ENCODE results near the gene KIF21B.

KIF21B gene

DNA sequence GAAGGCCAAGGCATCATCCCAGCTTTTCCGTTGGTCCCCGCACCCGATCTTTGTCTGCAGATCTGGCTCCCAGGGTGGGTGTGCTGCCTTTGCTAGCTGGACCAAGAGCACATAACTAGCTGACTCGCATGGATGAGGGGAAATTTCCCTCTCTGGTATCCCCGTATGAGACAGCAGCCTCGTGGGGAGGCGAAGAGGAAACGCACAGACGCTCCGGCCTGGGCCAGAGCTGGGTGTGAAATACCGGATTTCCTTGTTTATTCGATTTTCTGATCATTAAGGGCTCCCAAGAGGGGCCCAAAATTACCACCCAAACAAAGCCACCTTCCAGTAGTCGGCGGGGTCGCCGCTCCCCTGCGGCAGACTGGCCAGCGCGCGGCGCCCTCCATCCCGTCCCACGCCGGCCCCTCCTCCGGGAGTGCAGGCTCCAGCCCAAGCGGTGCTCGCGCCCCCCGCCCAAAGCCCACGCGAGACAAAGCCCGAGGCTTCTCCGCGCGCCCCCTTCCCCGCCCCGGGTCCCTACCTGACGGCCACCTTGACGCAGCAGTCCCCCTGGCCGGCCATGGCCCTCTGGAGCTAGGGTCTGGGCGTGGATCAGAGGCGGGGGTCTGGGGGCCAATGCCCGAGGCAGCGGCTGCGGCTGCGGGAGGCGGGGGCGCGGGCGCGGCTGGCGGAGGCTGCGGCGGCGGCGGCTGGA lies 546 bp downstream of the KIF21B start:
- Histone ChIP-seq H3K4me3 (IDR thresholded peaks at IDR 0.05; ENCODE audit: insufficient read depth, low read depth, low read length) (peak overlapping the region; percentile 99), H3K79me2 (ENCODE audit: insufficient read depth, low read depth) (peaks cover 48% of the 10 kb centered on the region), H3K4me2 (peak overlapping the region; percentile 88), H3K9ac (peak overlapping the region; percentile 71), H3K36me3 (ENCODE audit: insufficient read depth) (no peaks in the 10 kb centered on the region), H3K4me1 (ENCODE audit: low read depth, poor library complexity, severe bottlenecking) (peaks cover 78% of the 10 kb centered on the region), H3K27me3 (ENCODE audit: insufficient read depth, low read depth) (no peaks in the 10 kb centered on the region), H2AFZ (ENCODE audit: low read depth) (peak overlapping the region; percentile 55), H3K27ac (peak overlapping the region; percentile 85), H4K20me1 (ENCODE audit: insufficient read depth) (no peaks in the 10 kb centered on the region)
- TF ChIP-seq, protein P1, sequence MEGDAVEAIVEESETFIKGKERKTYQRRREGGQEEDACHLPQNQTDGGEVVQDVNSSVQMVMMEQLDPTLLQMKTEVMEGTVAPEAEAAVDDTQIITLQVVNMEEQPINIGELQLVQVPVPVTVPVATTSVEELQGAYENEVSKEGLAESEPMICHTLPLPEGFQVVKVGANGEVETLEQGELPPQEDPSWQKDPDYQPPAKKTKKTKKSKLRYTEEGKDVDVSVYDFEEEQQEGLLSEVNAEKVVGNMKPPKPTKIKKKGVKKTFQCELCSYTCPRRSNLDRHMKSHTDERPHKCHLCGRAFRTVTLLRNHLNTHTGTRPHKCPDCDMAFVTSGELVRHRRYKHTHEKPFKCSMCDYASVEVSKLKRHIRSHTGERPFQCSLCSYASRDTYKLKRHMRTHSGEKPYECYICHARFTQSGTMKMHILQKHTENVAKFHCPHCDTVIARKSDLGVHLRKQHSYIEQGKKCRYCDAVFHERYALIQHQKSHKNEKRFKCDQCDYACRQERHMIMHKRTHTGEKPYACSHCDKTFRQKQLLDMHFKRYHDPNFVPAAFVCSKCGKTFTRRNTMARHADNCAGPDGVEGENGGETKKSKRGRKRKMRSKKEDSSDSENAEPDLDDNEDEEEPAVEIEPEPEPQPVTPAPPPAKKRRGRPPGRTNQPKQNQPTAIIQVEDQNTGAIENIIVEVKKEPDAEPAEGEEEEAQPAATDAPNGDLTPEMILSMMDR (conservative IDR thresholded peaks at IDR 0.05; ENCODE audit: low read depth, low read length) = no peak

DNA sequence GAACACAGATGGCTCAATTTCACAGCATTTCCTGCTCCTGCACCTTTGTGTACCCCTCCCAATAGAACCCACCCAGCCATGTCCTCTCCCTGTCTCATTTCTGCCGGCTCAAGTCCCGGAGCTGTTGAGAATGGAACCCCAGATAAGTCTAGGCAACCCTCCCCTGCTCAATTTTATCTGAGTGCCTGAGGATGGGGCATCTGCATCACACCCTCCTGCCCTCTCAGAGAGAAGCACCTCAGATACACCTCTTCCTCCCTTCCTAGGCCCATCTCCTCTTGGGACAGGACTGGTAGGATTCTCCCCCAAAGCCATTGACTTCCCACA lies 1.1 kb downstream of the KIF21B start:
- TF ChIP-seq, protein P1 (conservative IDR thresholded peaks at IDR 0.05; ENCODE audit: low read depth, low read length) = no peak
- H3K9ac ChIP-seq = peak overlapping the region; percentile 71
- H3K36me3 ChIP-seq (ENCODE audit: insufficient read depth) = no peaks in the 10 kb centered on the region
- peak overlapping the region; percentile 88 for H3K4me2 ChIP-seq
- H3K27me3 ChIP-seq (ENCODE audit: insufficient read depth, low read depth) = no peaks in the 10 kb centered on the region
- H3K4me3 ChIP-seq (IDR thresholded peaks at IDR 0.05; ENCODE audit: insufficient read depth, low read depth, low read length) = peak overlapping the region; percentile 99
- H3K79me2 ChIP-seq (ENCODE audit: insufficient read depth, low read depth) = peaks cover 53% of the 10 kb centered on the region
- H2AFZ ChIP-seq (ENCODE audit: low read depth) = peak overlapping the region; percentile 55
- H4K20me1 ChIP-seq (ENCODE audit: insufficient read depth) = no peaks in the 10 kb centered on the region
- peak overlapping the region; percentile 85 for H3K27ac ChIP-seq
- peaks cover 83% of the 10 kb centered on the region for H3K4me1 ChIP-seq (ENCODE audit: low read depth, poor library complexity, severe bottlenecking)

DNA sequence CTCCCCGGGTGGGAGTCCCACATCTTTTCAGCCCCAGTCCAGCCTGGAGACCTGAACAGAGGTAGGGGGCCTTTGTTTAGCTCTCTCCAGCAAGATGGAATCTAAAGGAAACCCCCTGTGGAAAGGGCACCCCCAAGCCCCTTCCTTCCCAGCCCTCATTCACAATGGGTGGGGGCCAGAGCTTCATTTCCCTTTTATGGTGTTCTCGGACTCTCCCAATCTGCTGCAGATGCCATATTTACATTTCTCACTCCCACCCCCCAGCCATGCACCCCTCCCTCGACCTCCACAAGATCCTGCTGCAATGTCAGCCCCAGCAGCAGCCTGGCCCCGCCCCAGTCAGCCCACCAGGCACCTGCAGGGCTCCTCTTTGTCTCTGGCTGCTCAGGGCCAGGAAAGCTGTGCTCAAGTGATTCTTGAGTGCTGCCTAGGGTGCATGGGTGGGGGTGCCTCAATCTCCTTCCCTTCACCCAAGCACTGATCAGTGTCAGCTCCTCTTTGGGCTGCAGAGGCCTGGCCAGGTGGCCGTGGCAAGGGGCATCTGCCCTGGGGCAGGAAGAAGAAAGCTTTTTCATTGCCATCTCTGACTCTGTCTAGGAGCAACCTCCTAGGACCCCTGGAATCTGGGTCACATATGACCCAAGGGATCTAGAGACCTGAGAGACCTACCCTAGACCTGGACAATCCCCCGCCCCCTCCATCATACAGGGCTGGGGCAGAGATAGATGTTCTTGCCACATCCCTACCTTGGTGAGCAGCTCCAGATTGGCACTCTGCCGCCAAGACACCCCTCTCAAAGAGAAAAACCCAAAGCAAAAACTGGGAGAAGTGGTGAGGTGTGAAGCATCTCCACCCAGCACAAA lies 1.7 kb downstream of the KIF21B start:
- Histone ChIP-seq H3K9ac (peak overlapping the region; percentile 71; the same call in 1 of the 2 replicates), H3K36me3 (ENCODE audit: insufficient read depth) (no peaks in the 10 kb centered on the region), H3K27me3 (ENCODE audit: insufficient read depth, low read depth) (no peaks in the 10 kb centered on the region), H3K4me2 (peak overlapping the region; percentile 88), H3K4me3 (IDR thresholded peaks at IDR 0.05; ENCODE audit: insufficient read depth, low read depth, low read length) (no peak overlapping the region), H3K27ac (peak overlapping the region; percentile 85), H3K79me2 (ENCODE audit: insufficient read depth, low read depth) (peaks cover 59% of the 10 kb centered on the region), H2AFZ (ENCODE audit: low read depth) (peak overlapping the region; percentile 55; the same call in 1 of the 2 replicates), H4K20me1 (ENCODE audit: insufficient read depth) (no peaks in the 10 kb centered on the region), H3K4me1 (ENCODE audit: low read depth, poor library complexity, severe bottlenecking) (peaks cover 85% of the 10 kb centered on the region)
- TF ChIP-seq, protein P1 (conservative IDR thresholded peaks at IDR 0.05; ENCODE audit: low read depth, low read length) = no peak

DNA sequence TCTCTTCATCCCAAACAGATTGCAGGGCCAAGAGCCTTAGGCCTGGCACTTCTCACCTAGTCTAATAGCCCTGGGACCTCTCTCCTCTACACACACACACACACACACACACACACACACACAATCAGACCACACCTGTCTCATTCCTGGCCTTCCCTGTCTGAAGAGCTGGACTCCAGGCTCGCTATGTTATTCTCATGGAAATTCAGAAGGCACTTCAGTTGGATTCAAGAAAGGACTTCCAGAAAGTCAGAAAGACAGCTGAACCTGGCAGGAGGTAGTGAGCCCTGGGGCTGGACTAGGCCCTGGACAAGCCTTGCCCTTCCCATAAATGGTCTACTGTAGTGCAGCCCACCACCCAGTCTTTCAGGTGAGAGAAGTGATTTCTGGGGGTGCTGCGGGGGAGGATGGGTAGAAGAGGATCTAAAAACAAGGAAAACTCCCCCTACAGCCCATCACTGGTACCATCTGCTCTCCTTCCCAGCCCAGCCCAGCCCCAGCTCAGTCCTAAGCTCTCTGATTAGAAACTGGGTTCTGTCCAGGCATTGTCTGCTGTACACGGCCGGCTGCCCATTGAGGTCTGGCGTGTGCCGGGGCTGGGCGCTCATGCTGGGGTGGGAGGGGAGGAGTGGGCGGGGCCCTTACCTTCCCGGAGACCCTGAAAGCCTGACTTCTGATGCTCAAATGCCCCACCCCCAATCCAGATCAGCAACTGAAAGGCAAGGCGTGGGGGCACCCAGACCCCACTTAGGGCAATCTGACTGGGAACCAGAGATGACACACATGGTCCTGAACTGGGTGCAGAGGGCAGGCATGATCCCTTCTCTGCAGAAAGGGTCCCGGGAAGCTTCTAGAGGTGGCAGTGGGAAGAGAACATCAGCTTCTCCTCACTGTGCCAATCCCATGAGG lies 2.5 kb downstream of the KIF21B start:
- H3K27ac ChIP-seq = peak overlapping the region; percentile 85
- H4K20me1 ChIP-seq (ENCODE audit: insufficient read depth) = no peaks in the 10 kb centered on the region
- H3K9ac ChIP-seq = peak overlapping the region; percentile 71; the same call in 1 of the 2 replicates
- TF ChIP-seq, protein P1 (conservative IDR thresholded peaks at IDR 0.05; ENCODE audit: low read depth, low read length) = peak; percentile 86
- H3K36me3 ChIP-seq (ENCODE audit: insufficient read depth) = no peaks in the 10 kb centered on the region
- H3K4me3 ChIP-seq (IDR thresholded peaks at IDR 0.05; ENCODE audit: insufficient read depth, low read depth, low read length) = no peak overlapping the region
- no peaks in the 10 kb centered on the region for H3K27me3 ChIP-seq (ENCODE audit: insufficient read depth, low read depth)
- peaks cover 68% of the 10 kb centered on the region for H3K79me2 ChIP-seq (ENCODE audit: insufficient read depth, low read depth)
- H2AFZ ChIP-seq (ENCODE audit: low read depth) = peak overlapping the region; percentile 1; the same call in 1 of the 2 replicates
- peaks cover 85% of the 10 kb centered on the region for H3K4me1 ChIP-seq (ENCODE audit: low read depth, poor library complexity, severe bottlenecking)
- H3K4me2 ChIP-seq = peak overlapping the region; percentile 88
